ENCODE data around the gene PCP2.

The PCP2 gene

GRCh38 chr19:7596211-7596937, 37.1 kb downstream of the PCP2 start:
- DNase-seq (ENCODE audit: low spot score), result no peak

GRCh38 chr19:7595466-7596133, 37.9 kb downstream of the PCP2 start, which contains the start of gene CAMSAP3:
CAMSAP3 (plus strand) TSS chr19:7595863; CDS start chr19:7596003, 140 bp downstream.
- peak; percentile 75 for DNase-seq (ENCODE audit: low spot score)

- no peak for DNase-seq (ENCODE audit: low spot score)
These were observed 43.3 kb downstream of the PCP2 start for GRCh38 chr19:7590256-7590655.

- DNase-seq (ENCODE audit: low spot score), result no peak
These were observed 43.7 kb downstream of the PCP2 start for GRCh38 chr19:7589822-7590221.

GRCh38 chr19:7582446-7582845, 51.1 kb downstream of the PCP2 start:
- no peak for DNase-seq (ENCODE audit: low spot score)
